Erythroblast (primary cell): Measurements from ENCODE around the gene KIRREL1.

ENCODE experiments used
- GATA1 ChIP-seq: IDR thresholded peaks from 2 replicates; pipeline ENCODE4 v1.6.1; 2011; ENCODE audit warnings: low read depth, mild to moderate bottlenecking, control low read depth, low read length, moderate library complexity
- POLR2A ChIP-seq: IDR thresholded peaks from 2 replicates; pipeline ENCODE4 v1.6.1; 2011; ENCODE audit warnings: mild to moderate bottlenecking, low read length

DNA sequence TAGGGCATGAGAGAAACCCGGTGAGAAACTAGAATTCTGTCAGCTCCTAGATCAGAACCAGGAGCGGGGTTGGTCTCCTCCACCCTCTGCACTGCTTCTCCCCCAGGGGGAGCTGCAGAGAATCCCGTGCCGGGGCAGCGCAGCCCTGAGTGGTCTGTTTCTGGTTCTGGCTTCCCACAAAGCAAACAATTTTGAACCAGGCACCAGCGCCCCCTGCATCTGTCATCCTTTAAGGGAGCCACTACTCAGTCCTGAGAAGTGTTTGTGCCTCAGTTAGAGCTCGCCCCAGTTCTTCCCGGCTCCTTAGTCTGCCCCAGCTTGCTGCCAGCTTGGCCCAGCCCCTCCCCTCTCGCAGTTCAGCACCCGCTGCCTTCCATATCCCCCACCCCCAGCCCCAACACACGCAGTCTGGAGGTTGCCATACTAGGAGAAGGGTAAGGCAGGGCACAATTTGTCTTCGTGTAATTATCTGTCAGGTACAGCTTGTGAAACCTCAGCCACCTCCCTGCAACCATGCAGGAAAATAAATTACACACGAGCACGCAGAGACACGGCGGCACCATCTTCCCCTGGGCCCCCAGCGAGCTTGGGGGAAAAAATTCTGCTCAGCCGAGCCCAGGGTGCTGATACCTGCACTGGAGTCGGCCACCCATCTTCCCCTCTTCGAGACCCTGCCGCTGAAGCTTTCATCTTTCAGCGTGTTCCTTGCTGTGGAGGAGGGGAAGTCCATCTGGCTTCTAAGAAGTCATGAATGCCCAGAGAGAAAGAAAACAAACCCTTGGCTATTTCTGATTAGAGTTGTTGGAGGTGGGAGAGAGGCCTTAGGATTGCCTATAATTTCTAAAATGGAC lies 124.6 kb downstream of the KIRREL1 start:
- TF ChIP-seq POLR2A (no peak), GATA1 (no peak)
